SK-N-SH (cell line): ENCODE results near the gene THSD4. TPM values are rescaled to one million over a fixed set of nuclear protein-coding genes. Genes with fewer than 3 reads are reported as not detected.

Experiments
- CTCF ChIA-PET: fragments of 300-600, 350-600 bp; formaldehyde crosslinking; extraction: SDS; loops from one replicate; lab custom pipeline; 2021; lab: Yijun Ruan, JAX
- POLR2A ChIA-PET: fragments of 350-600 bp; sonication (Branson Sonifier 250); formaldehyde crosslinking; extraction: SDS; loops from one replicate; lab custom pipeline; 2020; ENCODE audit warnings: antibody characterized with exemption, inconsistent platforms; lab: Yijun Ruan, JAX
- DNase-seq: peaks from one replicate; pipeline ENCODE4 v3.0.0; 2012
- H2AFZ ChIP-seq: fragments of 200-600 bp; sonication (generic); 2 replicates; pipeline ENCODE4 v1.8.1; 2016; ENCODE audit warnings: antibody characterized with exemption, mild to moderate bottlenecking, low read depth
- H3F3A ChIP-seq: fragments of 200-600 bp; sonication (generic); replicated peaks from 2 replicates; pipeline ENCODE3; 2016; ENCODE audit warnings: antibody characterized with exemption, mild to moderate bottlenecking; ENCODE audit not compliant: insufficient read depth
- H3K27ac ChIP-seq, 2 experiments: fragments of 200-500 bp in 1 of 2; fragments of 200-600 bp in 1 of 2; sonication (Bioruptor generic) in 1 of 2; sonication (generic), shearing (Covaris generic) in 1 of 2; 2 replicates each; pipeline versions ENCODE4 v1.5.1 to v1.6.1; 2014 to 2016; ENCODE audit warnings: low read depth in 2 of 2, inconsistent platforms in 1 of 2, low read length in 1 of 2, mild to moderate bottlenecking in 1 of 2, mixed read lengths in 1 of 2
- H3K27me3 ChIP-seq: fragments of 200-600 bp; sonication (generic), shearing (Covaris generic); 2 replicates; pipeline ENCODE4 v1.6.1; 2016; ENCODE audit warnings: mixed run types; ENCODE audit not compliant: insufficient read depth
- H3K36me3 ChIP-seq, 2 experiments: fragments of 200-500 bp in 1 of 2; fragments of 200-600 bp in 1 of 2; sonication (Bioruptor generic) in 1 of 2; sonication (generic) in 1 of 2; replicated peaks in 1 of 2; 2 replicates each; pipeline versions ENCODE3 to v1.5.1; 2014 to 2016; ENCODE audit warnings: low read length in 1 of 2, mild to moderate bottlenecking in 1 of 2; ENCODE audit not compliant: insufficient read depth in 2 of 2, control insufficient read depth in 1 of 2
- H3K4me1 ChIP-seq, 2 experiments: fragments of 200-500 bp in 1 of 2; fragments of 200-600 bp in 1 of 2; sonication (Bioruptor generic) in 1 of 2; sonication (generic), shearing (Covaris generic) in 1 of 2; 2 replicates each; pipeline versions ENCODE4 v1.5.1 to v1.6.1; 2014 to 2016; ENCODE audit warnings: low read depth in 1 of 2, low read length in 1 of 2, mixed run types in 1 of 2; ENCODE audit not compliant: insufficient read depth in 2 of 2, control insufficient read depth in 1 of 2
- H3K4me2 ChIP-seq: fragments of 200-600 bp; sonication (generic), shearing (Covaris generic); 2 replicates; pipeline ENCODE4 v1.6.1; 2017; ENCODE audit warnings: mixed run types
- H3K4me3 ChIP-seq, 2 experiments: fragments of 200-500 bp in 1 of 2; fragments of 200-600 bp in 1 of 2; sonication (Bioruptor generic) in 1 of 2; sonication (generic), shearing (Covaris generic) in 1 of 2; 2 replicates each; pipeline versions ENCODE4 v1.5.1 to v1.8.1; 2014 to 2016; ENCODE audit warnings: low read depth in 2 of 2, inconsistent platforms in 1 of 2, low read length in 1 of 2, mild to moderate bottlenecking in 1 of 2, mixed read lengths in 1 of 2, moderate library complexity in 1 of 2
- H3K79me2 ChIP-seq: fragments of 200-600 bp; sonication (generic); 2 replicates; pipeline ENCODE4 v1.8.1; 2017; ENCODE audit warnings: mild to moderate bottlenecking; ENCODE audit not compliant: insufficient read depth
- H3K9ac ChIP-seq: fragments of 200-600 bp; sonication (generic); 2 replicates; pipeline ENCODE4 v1.6.1; 2017; ENCODE audit warnings: mixed run types
- H3K9me2 ChIP-seq: fragments of 200-600 bp; sonication (generic); 2 replicates; pipeline ENCODE4 v1.6.1; 2017; ENCODE audit warnings: mixed run types
- H3K9me3 ChIP-seq: fragments of 200-600 bp; sonication (generic); 2 replicates; pipeline ENCODE4 v1.6.1; 2017; ENCODE audit warnings: mixed run types, mild to moderate bottlenecking, moderate library complexity
- H4K20me1 ChIP-seq: fragments of 200-600 bp; sonication (generic); 2 replicates; pipeline ENCODE4 v1.6.1; 2017; ENCODE audit warnings: mild to moderate bottlenecking, mixed run types; ENCODE audit not compliant: insufficient read depth
- EP300 ChIP-seq, 2 experiments: IDR thresholded peaks; 2 replicates each; pipeline versions ENCODE4 v1.4.0 to v1.6.1; 2012; ENCODE audit warnings: borderline replicate concordance in 1 of 2, low read depth in 1 of 2, low read length in 1 of 2
- FOSL2 ChIP-seq: IDR thresholded peaks from 2 replicates; pipeline ENCODE4 v1.4.0; 2012; ENCODE audit warnings: low read depth, mild to moderate bottlenecking, moderate library complexity, borderline replicate concordance
- FOXJ3 ChIP-seq: sonication (generic); formaldehyde crosslinking; IDR thresholded peaks from 2 replicates; pipeline ENCODE4 v1.5.1; 2020; ENCODE audit warnings: mild to moderate bottlenecking, missing genetic modification reagents
- GATA2 ChIP-seq: sonication (generic); formaldehyde crosslinking; IDR thresholded peaks from 2 replicates; pipeline ENCODE4 v1.5.0; 2020; ENCODE audit warnings: mild to moderate bottlenecking, missing genetic modification reagents
- JUND ChIP-seq: IDR thresholded peaks from 2 replicates; pipeline ENCODE4 v1.4.0; 2012
- MXI1 ChIP-seq: IDR thresholded peaks from 2 replicates; pipeline ENCODE4 v1.6.1; 2012; ENCODE audit warnings: mild to moderate bottlenecking, low read depth, low read length, improper control_type of control experiment
- RFX5 ChIP-seq: IDR thresholded peaks from 2 replicates; pipeline ENCODE4 v1.6.1; 2012; ENCODE audit warnings: mild to moderate bottlenecking, improper control_type of control experiment, low read length
- RXRA ChIP-seq: IDR thresholded peaks from 2 replicates; pipeline ENCODE4 v1.4.0; 2012; ENCODE audit warnings: low read depth, mild to moderate bottlenecking, borderline replicate concordance
- TCF12 ChIP-seq: IDR thresholded peaks from 2 replicates; pipeline ENCODE4 v1.4.0; 2012
- TEAD4 ChIP-seq: IDR thresholded peaks from 2 replicates; pipeline ENCODE4 v1.4.0; 2012; ENCODE audit warnings: mild to moderate bottlenecking, borderline replicate concordance; ENCODE audit not compliant: insufficient read depth
- WGBS: methylation state at CpG from one replicate; pipeline ENCODE4 v1.1.6; 2017; ENCODE audit warnings: low lambda C conversion rate; 5-methylcytosine and 5-hydroxymethylcytosine counted together
- polyA plus RNA-seq, 3 experiments: library from polyadenylated mRNA; depleted of rRNA; stranded (reverse); fragments of >200 nt; gene quantifications; 2 replicates each; pipeline ENCODE4 v1.2.3, GENCODE V29; 2012
- TF ChIP-seq, protein P1 (sequence below): IDR thresholded peaks from 2 replicates; pipeline ENCODE4 v1.6.1; 2012; ENCODE audit warnings: mild to moderate bottlenecking, low read depth, low read length, moderate library complexity
- TF ChIP-seq, protein P2 (sequence below): IDR thresholded peaks from 2 replicates; pipeline ENCODE4 v1.4.0; 2012; ENCODE audit warnings: low read depth, borderline replicate concordance
- TF ChIP-seq, protein P3 (sequence below): fragments of 200-600 bp; sonication (generic); IDR thresholded peaks from 2 replicates; pipeline ENCODE4 v1.6.1; 2017; ENCODE audit warnings: antibody characterized with exemption, mild to moderate bottlenecking, moderate library complexity
- TF ChIP-seq, protein P4 (sequence below): fragments of 150-350 bp; IDR thresholded peaks from 2 replicates; pipeline ENCODE4 v1.6.1; 2017; ENCODE audit warnings: antibody characterized with exemption, low read length, low read depth, borderline replicate concordance

The THSD4 gene
- polyA plus RNA-seq, 1 of the 3 experiments (the other 2 are of a cell fraction), result 79.1 TPM

DNA sequence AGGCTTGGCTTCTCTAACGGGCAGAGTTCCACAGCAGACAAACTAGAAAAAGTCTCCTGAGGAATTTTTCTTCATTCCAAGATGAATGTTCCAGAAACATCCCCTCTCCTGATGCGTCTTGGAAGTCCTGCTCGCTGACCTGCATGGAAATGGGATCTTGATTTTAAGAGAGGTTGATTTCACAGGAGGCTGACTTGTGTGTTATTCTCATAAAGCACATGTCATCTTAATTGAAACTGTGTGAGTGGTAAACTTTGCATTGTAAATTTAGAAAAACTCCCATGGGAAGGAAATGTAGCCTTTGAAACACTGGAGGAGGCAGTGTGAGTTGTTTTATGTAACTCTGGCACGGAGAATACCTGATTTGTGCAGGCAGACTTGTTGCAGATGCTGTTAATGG is 357.3 kb downstream of the THSD4 start:
- no peak overlapping the region for H3K27ac ChIP-seq
- H3K79me2 ChIP-seq, result no peaks in the 10 kb centered on the region
- H2AFZ ChIP-seq, result no peak overlapping the region
- CTCF ChIA-PET, result no interaction called here
- no peak overlapping the region for H3K9ac ChIP-seq
- DNase-seq, result no peak
- H3K9me2 ChIP-seq, result no peaks in the 10 kb centered on the region
- H3K4me2 ChIP-seq, result no peak overlapping the region
- no peaks in the 10 kb centered on the region for H4K20me1 ChIP-seq
- no peaks in the 10 kb centered on the region for H3F3A ChIP-seq
- WGBS, result 94% methylated on average over 4 of the region's 4 CpGs
- no peaks in the 10 kb centered on the region for H3K9me3 ChIP-seq
- H3K27me3 ChIP-seq, result no peaks in the 10 kb centered on the region
- POLR2A ChIA-PET, result no interaction called here
- TF ChIP-seq RFX5 (no peak), FOXJ3 (no peak), TCF12 (no peak), TEAD4 (no peak), GATA2 (CRISPR knock-in tag) (no peak), FOSL2 (no peak), MXI1 (no peak), JUND (no peak), RXRA (no peak), EP300 (IDR thresholded peaks at IDR 0.05; ENCODE audit: borderline replicate concordance in 1 of 2, low read depth in 1 of 2, low read length in 1 of 2) (no peak)
- TF ChIP-seq, protein P1, sequence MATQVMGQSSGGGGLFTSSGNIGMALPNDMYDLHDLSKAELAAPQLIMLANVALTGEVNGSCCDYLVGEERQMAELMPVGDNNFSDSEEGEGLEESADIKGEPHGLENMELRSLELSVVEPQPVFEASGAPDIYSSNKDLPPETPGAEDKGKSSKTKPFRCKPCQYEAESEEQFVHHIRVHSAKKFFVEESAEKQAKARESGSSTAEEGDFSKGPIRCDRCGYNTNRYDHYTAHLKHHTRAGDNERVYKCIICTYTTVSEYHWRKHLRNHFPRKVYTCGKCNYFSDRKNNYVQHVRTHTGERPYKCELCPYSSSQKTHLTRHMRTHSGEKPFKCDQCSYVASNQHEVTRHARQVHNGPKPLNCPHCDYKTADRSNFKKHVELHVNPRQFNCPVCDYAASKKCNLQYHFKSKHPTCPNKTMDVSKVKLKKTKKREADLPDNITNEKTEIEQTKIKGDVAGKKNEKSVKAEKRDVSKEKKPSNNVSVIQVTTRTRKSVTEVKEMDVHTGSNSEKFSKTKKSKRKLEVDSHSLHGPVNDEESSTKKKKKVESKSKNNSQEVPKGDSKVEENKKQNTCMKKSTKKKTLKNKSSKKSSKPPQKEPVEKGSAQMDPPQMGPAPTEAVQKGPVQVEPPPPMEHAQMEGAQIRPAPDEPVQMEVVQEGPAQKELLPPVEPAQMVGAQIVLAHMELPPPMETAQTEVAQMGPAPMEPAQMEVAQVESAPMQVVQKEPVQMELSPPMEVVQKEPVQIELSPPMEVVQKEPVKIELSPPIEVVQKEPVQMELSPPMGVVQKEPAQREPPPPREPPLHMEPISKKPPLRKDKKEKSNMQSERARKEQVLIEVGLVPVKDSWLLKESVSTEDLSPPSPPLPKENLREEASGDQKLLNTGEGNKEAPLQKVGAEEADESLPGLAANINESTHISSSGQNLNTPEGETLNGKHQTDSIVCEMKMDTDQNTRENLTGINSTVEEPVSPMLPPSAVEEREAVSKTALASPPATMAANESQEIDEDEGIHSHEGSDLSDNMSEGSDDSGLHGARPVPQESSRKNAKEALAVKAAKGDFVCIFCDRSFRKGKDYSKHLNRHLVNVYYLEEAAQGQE, result no peak
- TF ChIP-seq, protein P2, sequence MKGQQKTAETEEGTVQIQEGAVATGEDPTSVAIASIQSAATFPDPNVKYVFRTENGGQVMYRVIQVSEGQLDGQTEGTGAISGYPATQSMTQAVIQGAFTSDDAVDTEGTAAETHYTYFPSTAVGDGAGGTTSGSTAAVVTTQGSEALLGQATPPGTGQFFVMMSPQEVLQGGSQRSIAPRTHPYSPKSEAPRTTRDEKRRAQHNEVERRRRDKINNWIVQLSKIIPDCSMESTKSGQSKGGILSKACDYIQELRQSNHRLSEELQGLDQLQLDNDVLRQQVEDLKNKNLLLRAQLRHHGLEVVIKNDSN, result no peak
- TF ChIP-seq, protein P3, sequence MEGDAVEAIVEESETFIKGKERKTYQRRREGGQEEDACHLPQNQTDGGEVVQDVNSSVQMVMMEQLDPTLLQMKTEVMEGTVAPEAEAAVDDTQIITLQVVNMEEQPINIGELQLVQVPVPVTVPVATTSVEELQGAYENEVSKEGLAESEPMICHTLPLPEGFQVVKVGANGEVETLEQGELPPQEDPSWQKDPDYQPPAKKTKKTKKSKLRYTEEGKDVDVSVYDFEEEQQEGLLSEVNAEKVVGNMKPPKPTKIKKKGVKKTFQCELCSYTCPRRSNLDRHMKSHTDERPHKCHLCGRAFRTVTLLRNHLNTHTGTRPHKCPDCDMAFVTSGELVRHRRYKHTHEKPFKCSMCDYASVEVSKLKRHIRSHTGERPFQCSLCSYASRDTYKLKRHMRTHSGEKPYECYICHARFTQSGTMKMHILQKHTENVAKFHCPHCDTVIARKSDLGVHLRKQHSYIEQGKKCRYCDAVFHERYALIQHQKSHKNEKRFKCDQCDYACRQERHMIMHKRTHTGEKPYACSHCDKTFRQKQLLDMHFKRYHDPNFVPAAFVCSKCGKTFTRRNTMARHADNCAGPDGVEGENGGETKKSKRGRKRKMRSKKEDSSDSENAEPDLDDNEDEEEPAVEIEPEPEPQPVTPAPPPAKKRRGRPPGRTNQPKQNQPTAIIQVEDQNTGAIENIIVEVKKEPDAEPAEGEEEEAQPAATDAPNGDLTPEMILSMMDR, result no peak
- TF ChIP-seq, protein P4, sequence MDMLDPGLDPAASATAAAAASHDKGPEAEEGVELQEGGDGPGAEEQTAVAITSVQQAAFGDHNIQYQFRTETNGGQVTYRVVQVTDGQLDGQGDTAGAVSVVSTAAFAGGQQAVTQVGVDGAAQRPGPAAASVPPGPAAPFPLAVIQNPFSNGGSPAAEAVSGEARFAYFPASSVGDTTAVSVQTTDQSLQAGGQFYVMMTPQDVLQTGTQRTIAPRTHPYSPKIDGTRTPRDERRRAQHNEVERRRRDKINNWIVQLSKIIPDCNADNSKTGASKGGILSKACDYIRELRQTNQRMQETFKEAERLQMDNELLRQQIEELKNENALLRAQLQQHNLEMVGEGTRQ, result no peak
- H3K4me3 ChIP-seq, result no peak overlapping the region
- peaks cover 0 to 2% of the 10 kb centered on the region in 2 experiments; a peak in 2 of 4 replicates for H3K4me1 ChIP-seq
- H3K36me3 ChIP-seq, result no peaks in the 10 kb centered on the region
